Astrocyte (in vitro differentiated cells and primary cell): ENCODE measurements around the gene CPM.

ENCODE experiments used
- CTCF ChIP-seq: IDR thresholded peaks from 2 replicates; pipeline ENCODE4 v1.5.1; 2011; ENCODE audit warnings: low read depth, mild to moderate bottlenecking, inconsistent platforms, low read length, moderate library complexity; ENCODE audit not compliant: insufficient read depth
- EZH2 ChIP-seq: IDR thresholded peaks from 2 replicates; pipeline ENCODE4 v1.6.1; 2012; ENCODE audit warnings: mild to moderate bottlenecking, low read length, inconsistent platforms; ENCODE audit not compliant: insufficient read depth

- no peak for TF ChIP-seq CTCF
- no peak for TF ChIP-seq EZH2
Measured at GRCh38 chr12:68855111-68855510, 77.9 kb downstream of the CPM start.
